Dedifferentiated amniotic fluid mesenchymal stem cell (primary cell): ENCODE data around the gene DHPS.
A peak's percentile ranks its signal among the peaks of the same experiment; 100 is the strongest.
"Not testable (repeated sequence)": the region's sequence is repeated elsewhere in the genome, so short reads cannot be mapped to it uniquely, and the experiment has no call there.

Experiments
- DNase-seq: peaks from one replicate; pipeline ENCODE4 v3.0.0-alpha.2; 2016; ENCODE audit errors: extremely low spot score

Gene DHPS

DNA sequence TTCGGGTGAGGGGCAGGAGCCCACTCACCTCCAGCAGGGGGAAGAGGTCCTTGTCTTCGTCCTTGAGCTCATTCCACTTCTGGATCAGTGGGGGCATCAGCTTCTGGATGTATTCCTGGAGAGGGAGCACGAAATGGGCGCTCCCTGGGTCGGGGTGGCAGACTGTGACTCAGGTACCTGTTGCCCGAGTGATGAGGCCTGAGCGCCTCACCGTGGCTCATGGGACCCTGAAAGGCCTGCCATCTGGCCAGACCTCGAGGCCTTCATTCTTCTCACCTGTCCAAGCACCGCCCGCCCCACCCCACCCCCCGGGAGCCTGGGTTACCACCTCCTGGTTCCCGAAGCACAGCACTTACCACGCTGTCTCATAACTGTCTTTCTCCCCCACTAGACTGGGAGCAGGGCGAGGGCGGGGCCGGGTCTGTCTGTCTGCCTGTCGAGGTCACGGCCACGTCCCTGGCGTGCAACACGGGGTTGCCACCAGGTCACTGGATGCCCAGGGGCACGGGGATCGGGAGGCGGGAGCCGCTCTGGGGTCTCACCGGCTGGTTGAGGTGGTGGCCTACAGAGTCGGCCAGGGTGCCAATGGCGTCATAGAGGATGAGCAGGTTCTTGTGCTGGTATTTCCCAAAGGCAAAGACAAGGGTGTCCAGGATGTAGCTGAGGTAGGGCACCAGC is 24.1 kb upstream of the DHPS start:
- no peak for DNase-seq

DNA sequence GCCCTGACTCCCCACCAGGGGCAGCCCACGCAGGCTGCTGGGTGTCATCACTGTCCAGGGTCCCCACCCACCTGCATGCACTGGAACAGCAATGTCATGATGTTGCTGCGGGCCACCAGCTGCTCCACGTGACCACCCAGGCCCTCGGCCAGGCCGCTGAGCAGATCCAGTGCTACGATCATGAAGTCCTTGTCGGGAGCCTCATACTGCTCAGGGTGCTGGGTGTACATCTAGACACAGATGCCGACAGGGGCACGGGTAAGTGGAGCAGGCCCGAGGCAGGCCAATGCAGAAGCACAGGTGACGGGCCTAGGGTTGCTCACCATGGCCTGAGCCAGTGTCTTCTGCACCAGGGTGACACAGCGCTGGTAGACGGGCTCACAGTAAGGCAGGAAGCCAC is 23.5 kb upstream of the DHPS start:
- no peak for DNase-seq

DNA sequence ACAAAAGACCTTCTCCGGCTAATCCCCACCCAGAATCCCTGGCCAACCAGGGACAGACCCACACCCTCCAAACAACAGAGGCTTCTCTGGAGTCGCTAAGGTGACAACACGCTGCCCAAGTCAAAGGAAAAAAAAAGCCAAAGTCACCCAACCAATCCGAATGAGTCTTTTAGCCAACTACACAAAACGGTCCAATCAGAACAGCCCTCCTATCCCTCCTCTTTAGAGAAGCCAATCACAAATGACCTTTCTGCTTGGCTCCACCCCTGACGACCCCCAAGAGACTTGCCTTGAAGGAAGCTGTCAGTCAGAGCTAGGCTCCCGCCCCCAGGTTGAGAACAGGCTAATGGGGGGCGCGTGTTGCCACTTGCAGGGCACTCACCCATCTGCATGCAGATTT is 21.4 kb upstream of the DHPS start:
- no peak for DNase-seq

DNA sequence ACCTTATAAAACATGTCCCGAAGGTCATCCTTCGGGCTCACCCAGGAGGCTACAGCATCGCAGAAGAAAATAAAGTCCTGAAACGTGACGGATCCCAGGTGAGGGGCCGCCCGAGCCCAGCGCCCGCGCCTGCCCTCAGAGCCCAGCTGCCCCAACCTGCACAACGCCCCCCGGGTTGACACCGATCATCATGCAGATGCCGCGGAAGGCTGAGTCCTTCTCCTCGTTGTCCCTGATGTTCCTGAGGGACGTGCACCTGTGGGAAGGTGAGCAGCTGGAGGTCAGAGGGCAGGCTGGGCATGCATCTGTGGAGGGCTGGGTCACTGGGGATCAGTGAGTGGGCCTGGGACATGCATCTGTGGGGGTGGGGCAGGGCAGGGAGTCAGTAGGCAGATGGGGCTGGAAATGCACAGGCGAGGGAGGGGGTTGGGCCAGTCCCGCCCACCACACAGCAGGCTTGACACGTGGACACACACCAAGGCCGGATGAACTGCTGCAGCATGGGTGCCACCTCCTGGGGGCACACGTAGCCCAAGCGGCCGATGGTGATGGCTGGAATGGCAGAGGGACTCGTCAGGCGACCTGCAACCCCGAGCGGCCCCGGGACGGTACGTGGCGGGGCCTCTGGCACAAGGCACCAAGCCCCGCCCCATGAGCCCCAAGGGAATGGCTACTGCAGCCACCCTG is 20.1 kb upstream of the DHPS start:
- DNase-seq = no peak

DNA sequence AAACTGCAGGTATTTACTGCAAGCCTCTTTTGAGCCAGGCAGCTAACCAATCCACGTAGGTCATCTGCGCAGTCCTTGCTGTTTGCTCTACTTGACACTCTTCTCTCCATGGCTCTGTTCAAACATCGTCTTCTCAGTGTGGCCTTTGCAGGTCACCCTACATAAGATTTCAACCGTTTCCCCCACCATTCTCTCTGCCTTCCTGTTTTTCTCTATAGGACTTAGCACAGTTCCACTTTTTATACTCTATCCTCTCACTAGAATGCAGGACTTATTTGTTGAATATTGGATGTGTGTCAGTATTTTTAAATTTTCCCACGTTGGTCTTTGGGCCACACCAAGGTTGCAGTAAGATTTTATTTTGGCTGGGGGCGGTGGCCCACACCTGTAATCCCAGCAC is 16.5 kb upstream of the DHPS start:
- no peak for DNase-seq

DNA sequence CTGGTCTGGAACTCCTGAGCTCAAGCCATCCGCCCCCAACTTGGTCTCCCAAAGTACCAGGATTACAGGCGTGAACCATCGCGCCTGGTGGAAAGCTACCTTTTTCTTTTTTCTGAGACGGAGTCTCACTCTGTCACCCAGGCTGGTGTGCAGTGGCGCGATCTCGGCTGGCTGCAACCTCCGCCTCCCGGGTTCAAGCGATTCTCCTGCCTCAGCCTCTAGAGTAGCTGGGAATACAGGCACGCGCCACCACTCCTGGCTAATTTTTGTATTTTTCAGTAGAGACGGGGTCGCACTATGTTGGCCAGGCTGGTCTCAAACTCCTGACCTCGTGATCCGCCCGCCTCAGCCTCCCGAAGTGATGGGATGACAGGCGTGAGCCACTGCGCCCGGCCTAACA is 15.7 kb upstream of the DHPS start:
- DNase-seq = not testable (repeated sequence)

DNA sequence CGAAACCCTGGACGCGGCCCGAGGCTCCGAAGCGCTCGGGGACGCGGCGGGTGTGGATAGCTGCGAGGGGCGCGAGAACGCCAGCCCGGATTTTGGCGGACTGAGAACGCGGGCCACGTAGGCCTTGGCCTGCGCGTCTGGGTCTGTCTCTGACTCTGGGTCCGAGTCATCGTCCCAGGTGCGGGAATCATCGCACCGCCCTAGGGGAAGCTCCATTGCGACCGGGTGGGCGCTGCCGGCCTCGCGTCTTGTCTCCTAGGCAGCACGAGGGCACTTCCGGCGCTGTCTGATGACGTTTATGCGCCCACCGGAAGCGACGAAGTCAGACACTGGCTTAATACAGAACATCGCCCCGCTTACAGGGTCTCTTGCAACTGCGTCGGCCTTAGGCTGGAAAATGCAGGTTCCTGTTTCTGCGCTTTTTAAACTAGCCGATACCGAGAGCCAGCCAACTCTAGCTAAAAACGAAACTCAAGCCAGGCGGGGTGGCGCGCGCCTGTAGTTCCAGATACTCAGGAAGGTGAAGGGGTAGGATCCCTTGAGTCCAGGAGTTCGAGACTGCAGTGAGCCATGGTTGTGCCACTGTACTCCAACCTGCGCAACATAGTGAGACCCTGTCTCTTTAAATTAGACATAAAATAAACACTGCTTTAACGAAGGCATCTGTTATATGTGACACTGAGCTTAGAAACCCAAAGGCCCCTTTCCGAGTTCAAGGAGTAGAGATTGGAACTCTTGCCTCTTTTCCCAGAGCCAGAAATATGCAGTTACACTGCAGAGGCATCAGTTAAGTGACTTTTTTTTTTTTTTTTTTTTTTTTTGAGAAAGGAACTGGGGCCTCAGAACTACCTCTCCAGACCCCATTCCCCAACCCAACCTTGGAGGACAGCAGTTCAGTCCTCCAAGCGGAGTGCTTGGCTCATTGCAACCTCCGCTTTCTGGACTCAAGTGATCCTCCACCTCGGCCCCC is 15.0 kb upstream of the DHPS start, which contains the start of gene FBXW9:
Gene FBXW9, minus strand, starts transcription at position 266 of the 970 bp plus-strand sequence. Its CDS starts 50 bp downstream, at position 216.
- peak; percentile 93 for DNase-seq

DNA sequence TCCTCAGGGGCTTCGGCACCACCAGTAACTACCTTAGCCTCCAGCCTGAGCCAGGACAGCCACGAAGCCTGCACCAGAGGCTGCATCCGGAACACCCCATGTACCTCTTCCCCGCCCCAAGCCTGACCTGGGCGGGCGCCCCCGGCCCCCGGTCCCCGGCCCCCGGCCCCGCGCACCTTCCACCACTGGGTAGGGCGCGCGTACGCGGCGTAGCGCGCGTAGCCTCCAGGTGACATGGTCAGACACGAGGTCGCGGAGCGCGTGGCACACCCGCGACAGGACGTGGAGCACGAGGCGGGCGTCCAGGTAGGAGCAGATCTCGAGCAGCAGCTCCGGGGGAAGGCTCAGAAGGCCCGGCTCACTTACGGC is 14.3 kb upstream of the DHPS start:
- DNase-seq = no peak

DNA sequence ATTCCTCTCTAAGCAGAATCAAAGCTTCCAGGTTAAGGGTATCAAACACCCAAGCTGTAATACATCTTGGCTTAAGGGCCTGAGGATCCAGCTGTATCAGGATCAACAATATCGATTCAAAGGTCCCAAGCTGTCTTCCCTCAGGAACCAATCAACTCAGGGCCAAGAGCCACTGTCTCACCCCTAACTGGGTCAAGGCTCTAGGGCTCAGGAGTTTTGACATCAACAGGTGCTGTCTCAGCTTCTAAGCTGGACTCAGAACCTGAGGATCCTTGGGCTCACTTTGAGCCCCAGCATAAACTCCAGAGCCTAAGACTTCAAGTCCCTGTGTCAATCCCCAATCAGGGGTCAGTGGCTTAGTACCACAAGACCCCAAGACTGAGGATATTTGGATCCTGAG is 13.8 kb upstream of the DHPS start:
- DNase-seq = no peak

DNA sequence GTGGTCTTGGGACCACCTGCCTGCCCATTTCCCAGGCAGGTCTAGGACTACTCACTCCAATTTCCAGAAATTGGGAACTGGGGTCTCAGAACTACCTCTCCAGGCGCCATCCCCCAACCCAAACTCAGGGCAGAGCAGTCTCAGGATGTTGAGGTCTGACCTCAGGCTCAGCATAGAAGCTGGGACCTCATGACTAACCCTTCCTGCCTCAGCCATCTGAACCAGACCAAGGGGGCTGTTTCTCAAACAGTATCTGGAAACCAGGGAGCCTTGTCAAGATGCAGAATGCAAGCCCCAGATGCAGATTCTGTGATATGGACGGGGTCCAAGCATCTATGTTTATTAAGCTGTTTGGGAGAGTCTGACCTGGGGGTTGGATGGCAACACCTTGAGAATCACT is 13.4 kb upstream of the DHPS start:
- no peak for DNase-seq

DNA sequence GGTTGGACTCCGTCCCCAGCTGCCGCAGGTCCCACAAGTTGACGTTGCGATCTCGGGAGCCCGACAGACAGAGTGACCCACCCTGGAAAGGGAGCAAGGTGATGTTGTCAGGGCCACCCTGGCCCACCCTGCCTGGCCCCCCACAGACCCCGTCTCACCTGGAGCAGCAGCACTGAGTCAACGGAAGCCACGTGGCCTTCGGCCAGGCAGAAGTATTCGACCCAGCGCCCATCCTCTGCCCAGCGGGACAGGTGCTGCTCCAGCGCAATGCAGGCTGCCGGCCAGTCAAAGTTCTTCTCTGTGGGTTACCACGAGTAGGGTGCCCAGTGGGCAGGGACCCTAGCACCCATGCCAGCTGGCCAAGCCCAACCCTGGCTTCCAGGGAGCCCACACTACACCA is 13.0 kb upstream of the DHPS start:
- no peak for DNase-seq

DNA sequence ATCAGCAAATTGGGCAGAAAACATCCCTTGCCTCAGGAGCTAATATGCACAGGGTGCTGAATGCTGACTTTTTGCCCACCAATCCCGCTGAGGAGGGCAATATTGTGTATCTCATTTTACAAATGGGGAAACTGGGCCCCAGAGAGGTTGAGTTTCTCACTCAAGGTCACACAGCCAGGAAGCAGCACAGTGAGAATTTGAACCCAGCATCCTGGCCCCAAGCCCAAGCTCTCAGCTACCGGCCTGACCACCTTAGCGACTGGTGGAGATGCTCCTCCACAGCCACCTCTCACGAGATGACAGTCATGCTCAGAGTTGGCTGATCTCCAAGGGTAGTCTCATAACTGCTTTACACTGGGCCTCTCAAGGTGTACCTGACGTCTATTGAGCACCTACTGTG is 11.3 kb upstream of the DHPS start:
- DNase-seq = no peak

DNA sequence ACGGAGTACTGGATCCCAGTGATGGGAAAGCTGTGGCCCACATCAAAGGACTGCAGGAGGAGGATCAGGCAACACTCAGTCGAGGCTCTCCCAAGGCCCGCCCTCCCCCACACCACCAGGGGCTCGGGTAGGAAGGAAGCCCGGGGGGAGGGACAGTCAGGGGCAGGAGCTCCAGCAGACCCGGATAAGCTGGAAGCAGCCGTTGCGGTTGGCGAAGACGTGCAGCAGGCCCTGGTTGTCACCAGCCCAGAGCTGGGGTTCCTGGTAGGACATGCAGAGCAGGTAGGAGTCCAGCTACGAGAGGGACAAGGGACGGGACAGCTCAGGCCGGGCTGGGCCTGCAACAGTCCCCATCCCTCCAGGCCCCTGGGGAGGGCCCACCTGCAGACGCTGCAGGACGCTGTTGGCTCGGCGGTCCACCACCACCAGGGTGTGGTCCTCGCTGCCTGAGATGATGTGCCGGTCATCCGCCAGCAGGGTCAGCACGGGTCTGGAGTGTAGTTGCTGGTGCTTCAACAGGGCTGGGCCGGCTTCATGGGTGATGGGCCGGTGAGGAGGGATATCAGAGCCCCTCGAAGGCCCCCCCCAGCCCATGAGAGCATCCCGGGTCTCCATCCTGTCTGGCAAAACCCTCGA is 8.0 kb upstream of the DHPS start:
- DNase-seq = no peak

DNA sequence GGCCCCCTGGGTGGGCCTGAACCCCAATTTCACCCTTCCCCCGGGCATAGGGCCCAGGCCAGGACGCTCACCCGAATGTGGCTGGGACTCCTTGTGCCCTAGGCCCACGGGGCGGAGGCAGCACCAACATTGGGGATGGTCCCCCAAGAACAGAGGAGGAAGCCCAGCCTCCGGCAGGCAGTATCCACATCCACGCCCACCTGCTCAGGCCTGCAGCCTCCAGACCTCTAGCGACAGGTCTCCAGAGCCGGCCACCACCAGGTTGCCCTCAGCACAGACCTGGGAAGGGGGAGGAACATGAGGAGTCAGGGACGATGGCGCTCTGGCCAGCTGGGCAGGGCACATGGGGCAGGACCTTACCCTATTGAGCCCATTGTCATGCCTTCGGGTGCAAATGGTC is 7.3 kb upstream of the DHPS start:
- no peak for DNase-seq

DNA sequence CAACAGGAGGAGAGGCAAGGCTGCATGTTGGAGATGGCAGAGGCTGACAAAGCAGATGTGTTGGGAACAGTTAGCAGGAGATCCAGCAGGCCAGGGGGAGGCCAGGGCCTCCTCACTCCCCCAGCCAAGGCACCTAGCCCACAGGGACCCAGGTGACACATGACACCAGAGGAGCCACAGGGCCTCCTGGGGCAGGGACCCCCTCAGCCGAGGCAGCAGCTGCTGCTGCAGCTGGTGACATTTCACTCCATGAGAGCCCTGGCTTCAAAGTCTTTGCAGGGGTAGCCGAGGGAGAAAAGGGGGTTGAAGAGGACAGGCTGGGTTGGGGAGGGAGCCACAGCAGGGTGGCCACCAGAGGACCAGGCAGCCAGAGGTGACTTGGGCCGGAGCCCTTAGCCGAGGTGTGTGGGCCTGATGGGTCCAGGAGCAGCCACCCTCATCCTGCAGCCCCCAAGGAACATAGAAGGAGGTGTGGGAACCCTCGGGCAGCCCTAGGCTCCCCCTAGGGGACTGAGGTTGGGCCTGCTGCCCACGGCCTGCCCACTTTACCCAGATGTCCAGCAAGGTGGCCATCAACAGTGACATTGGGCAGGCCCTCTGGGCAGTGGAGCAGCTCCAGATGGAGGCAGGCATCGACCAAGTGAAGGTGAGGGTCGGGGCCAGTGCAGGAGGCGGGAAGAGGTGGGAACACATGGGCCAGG is 6.0 kb upstream of the DHPS start, which contains the start of gene GNG14:
Gene GNG14, plus strand, starts transcription at position 503 of the 701 bp plus-strand sequence. Its CDS starts 51 bp downstream, at position 554.
- DNase-seq = no peak

DNA sequence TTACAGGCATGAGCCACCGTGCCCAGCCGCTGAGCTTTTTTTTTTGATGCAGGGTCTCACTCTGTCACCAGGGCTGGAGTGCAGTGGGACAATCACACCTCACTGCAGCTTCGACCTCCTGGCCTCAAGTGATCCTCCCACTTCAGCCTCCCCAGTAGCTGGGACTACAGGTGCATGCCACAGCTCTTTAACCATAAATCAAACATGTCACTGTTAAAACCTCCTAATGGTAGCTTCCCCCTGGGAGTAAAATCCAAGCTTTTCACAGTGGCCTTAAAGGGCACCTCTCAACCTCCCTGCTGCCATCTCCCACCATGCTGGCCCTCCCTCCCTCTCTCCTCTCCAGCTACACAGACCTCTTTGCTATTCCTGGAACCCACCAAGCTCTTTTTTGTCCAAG is 4.2 kb upstream of the DHPS start:
- DNase-seq = no peak

DNA sequence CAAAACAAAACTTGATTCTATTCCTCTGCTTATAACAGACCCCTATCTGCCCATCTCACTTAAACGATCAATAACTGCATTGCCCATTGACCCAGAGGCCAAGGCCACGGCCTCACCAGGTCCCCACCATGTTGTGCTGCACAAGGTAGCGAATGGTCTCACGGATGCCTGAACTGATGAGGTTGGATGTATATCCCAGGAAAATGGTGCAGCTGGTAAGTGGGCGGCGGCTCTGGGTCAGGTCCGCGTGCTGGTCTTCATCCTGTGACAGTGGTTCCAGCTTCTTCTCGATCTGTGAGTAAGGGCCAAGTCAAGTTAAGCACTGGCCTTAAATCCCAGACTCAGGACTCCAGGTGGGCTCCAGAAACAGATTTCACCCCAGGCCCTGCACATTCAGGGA is 1.6 kb downstream of the DHPS start:
- no peak for DNase-seq

DNA sequence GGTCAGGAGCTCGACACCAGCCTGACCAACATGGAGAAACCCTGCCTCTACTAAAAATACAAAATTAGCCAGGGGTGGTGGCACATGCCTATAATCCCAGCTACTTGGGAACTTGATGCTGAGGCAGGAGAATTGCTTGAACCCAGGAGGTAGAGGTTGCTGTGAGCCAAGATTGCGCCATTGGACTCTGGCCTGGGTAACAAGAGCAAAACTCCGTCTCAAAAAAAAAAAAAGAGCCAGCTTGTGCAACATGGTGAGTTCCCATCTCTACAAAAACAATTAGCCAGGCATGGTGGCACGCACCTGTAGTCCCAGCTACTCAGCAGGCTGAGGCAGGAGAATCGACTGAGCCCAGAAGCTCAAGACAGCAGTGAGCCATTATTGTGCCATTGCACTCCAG is 3.6 kb downstream of the DHPS start:
- DNase-seq = not testable (repeated sequence)

DNA sequence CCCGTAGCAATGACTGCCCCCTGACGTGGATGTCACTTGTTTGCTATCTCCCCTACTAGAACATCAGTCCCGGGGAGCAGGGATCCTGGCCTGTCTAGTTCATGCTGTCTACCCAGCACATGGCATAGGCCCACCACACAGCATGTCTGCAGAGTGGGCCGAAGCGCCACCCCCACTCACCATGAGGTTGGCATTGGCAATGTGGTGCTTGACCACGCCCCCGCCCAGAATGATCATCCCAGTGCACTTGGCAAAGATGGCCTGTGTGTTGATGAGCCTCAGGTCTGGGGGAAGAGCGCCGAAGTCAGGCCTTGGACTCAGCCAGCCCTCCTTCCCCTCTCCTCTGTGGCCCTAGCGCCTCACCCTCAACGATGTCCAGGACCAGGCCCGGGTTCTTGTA is 4.8 kb downstream of the DHPS start:
- no peak for DNase-seq

DNA sequence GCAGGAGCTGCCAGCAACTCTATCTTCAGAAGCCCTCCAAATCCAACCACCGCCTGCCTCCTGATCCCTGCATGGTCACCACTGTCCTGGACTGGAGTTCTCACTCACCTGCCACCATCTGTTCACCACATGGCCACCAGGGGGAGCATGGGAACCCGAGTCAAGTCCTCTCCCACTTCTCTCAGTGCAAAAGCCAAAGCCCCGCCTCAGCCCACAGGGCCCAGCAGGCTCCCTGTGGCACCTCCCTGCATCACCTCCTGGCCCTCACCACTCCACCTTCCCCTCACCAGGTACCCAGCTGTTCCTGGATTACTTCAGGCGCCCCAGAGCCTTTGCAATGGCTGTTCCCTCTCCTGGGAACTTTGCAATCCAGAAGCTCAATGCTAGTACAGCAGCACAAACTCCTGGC is 5.3 kb downstream of the DHPS start:
- peak; percentile 63 for DNase-seq

DNA sequence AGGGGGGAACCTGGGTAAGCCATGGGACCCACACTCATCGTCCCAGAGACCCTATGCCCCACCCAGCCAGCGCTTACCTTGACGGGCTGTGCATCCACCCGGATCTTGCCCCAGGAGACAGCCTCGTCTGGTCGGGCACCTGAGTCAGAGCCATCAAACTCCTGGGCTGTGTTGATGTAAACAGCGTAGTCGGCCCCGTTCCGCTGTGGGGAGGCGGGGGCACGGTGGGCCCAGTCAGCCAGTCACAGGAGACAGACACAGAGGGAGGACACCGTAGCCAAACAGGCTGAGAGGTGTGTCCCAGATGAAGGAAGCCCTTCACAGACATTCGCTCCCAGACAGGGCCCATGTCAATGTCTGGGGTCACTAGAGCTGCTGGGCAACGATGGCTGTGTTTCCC is 5.7 kb downstream of the DHPS start:
- DNase-seq = no peak
